K562 (cell line): ENCODE measurements around the gene AGPAT2. TPM values are rescaled to one million over a fixed set of nuclear protein-coding genes. Genes with fewer than 3 reads are reported as not detected.

Experiments
- BCLAF1 ChIP-seq, 2 experiments: fragments of 450-650 bp in 1 of 2; IDR thresholded peaks; 2 replicates each; pipeline ENCODE4 v1.6.1; 2011 to 2017; ENCODE audit warnings: low read depth in 2 of 2, antibody characterized with exemption in 1 of 2, borderline replicate concordance in 1 of 2, low read length in 1 of 2, mild to moderate bottlenecking in 1 of 2, mixed read lengths in 1 of 2; ENCODE audit not compliant: control insufficient read depth in 1 of 2
- BRCA1 ChIP-seq, 2 experiments: fragments of 450-650 bp in 1 of 2; sonication (generic) in 1 of 2; formaldehyde crosslinking in 1 of 2; IDR thresholded peaks; 2 replicates each; pipeline versions ENCODE4 v1.5.0 to v1.6.1; 2017 to 2020; ENCODE audit warnings: mild to moderate bottlenecking in 1 of 2, missing genetic modification reagents in 1 of 2
- CBX1 ChIP-seq: sonication (generic); IDR thresholded peaks from 2 replicates; pipeline ENCODE4 v1.6.1; 2016; ENCODE audit warnings: antibody characterized with exemption, low read depth, mild to moderate bottlenecking
- ESRRA ChIP-seq: fragments of 450-650 bp; IDR thresholded peaks from 2 replicates; pipeline ENCODE4 v1.6.1; 2014; ENCODE audit warnings: low read depth, mild to moderate bottlenecking, moderate library complexity, borderline replicate concordance
- FOXK1 ChIP-seq: sonication (generic); formaldehyde crosslinking; IDR thresholded peaks from 2 replicates; pipeline ENCODE4 v1.8.0; 2022; ENCODE audit warnings: missing genetic modification reagents, mild to moderate bottlenecking, borderline replicate concordance
- FOXO4 ChIP-seq: fragments of 450-650 bp; formaldehyde crosslinking; IDR thresholded peaks from 2 replicates; pipeline ENCODE4 v1.4.0; 2020; ENCODE audit warnings: mild to moderate bottlenecking, moderate library complexity
- FUS ChIP-seq: fragments of 200-400 bp; formaldehyde crosslinking; optimal IDR thresholded peaks from 2 replicates; pipeline ENCODE3; 2017; ENCODE audit warnings: low read depth, low read length
- GTF2E2 ChIP-seq: fragments of 200-800 bp; sonication (Bioruptor generic); IDR thresholded peaks from 2 replicates; pipeline ENCODE4 v1.6.1; 2016; ENCODE audit warnings: missing genetic modification characterization, missing compliant biosample characterization
- HLTF ChIP-seq: fragments of 450-650 bp; IDR thresholded peaks from 2 replicates; pipeline ENCODE4 v1.6.1; 2016
- HNRNPK ChIP-seq: fragments of 200-400 bp; formaldehyde crosslinking; IDR thresholded peaks from one replicate; pipeline ENCODE4 v1.6.1; 2018; ENCODE audit warnings: mild to moderate bottlenecking, low read depth, low read length; ENCODE audit not compliant: poor library complexity, severe bottlenecking
- MCM7 ChIP-seq, 2 experiments: fragments of 450-650 bp; IDR thresholded peaks; 2 replicates each; pipeline ENCODE4 v1.6.1; 2016 to 2018
- NCOA1 ChIP-seq: fragments of 450-650 bp; IDR thresholded peaks from 2 replicates; pipeline ENCODE4 v1.6.1; 2016; ENCODE audit warnings: low read depth
- OTX1 ChIP-seq: fragments of 450-650 bp; formaldehyde crosslinking; IDR thresholded peaks from 2 replicates; pipeline ENCODE4 v1.4.0; 2022; ENCODE audit warnings: mild to moderate bottlenecking
- PBX2 ChIP-seq, 2 experiments: IDR thresholded peaks in 1 of 2; conservative IDR thresholded peaks in 1 of 2; 2 replicates each; pipeline ENCODE4 v1.6.1; 2016; ENCODE audit warnings: low read depth in 2 of 2, mild to moderate bottlenecking in 1 of 2, missing compliant biosample characterization in 1 of 2, missing genetic modification characterization in 1 of 2, moderate library complexity in 1 of 2
- RAD21 ChIP-seq, 2 experiments: fragments of 250-450 bp in 1 of 2; fragments of 450-650 bp in 1 of 2; sonication (Bioruptor Pico) in 1 of 2; formaldehyde crosslinking in 1 of 2; IDR thresholded peaks in 1 of 2; conservative IDR thresholded peaks in 1 of 2; 2 replicates each; pipeline versions ENCODE4 v1.4.0 to v1.8.0; 2020 to 2022; ENCODE audit warnings: mild to moderate bottlenecking in 2 of 2, moderate library complexity in 1 of 2
- SAFB ChIP-seq: fragments of 200-400 bp; formaldehyde crosslinking; IDR thresholded peaks from 2 replicates; pipeline ENCODE4 v1.6.1; 2017; ENCODE audit warnings: low read depth, low read length, borderline replicate concordance
- STAG1 ChIP-seq: sonication (generic); formaldehyde crosslinking; IDR thresholded peaks from 2 replicates; pipeline ENCODE4 v1.5.0; 2020; ENCODE audit warnings: missing genetic modification reagents, borderline replicate concordance
- TARDBP ChIP-seq: fragments of 450-650 bp; IDR thresholded peaks from 2 replicates; pipeline ENCODE4 v1.6.1; 2016
- TGIF2 ChIP-seq: sonication (generic); formaldehyde crosslinking; IDR thresholded peaks from 2 replicates; pipeline ENCODE4 v1.8.1; 2022; ENCODE audit warnings: mild to moderate bottlenecking, missing genetic modification reagents, moderate library complexity
- ZNF124 ChIP-seq: sonication (generic); formaldehyde crosslinking; IDR thresholded peaks from 2 replicates; pipeline ENCODE4 v1.8.1; 2022; ENCODE audit warnings: missing genetic modification reagents
- ZNF316 ChIP-seq: fragments of 450-650 bp; IDR thresholded peaks from 2 replicates; pipeline ENCODE4 v1.6.1; 2016
- polyA plus RNA-seq, 8 experiments: library from polyadenylated mRNA; depleted of rRNA in 4 of 8; stranded (reverse) in 5 of 8; unstranded in 3 of 8; fragments of >200 nt; fragmentation: Nextera tagmentation in 2 of 8; fragmentation: Illumina TruSeq in 1 of 8; extraction: Ambion mirVana in 2 of 8; extraction: Trizol in 1 of 8; gene quantifications; 2 replicates each; pipeline versions ENCODE4 v1.2.1 to v1.2.3, GENCODE V29; 2011 to 2014; ENCODE audit warnings: inconsistent platforms in 1 of 8, missing spikeins in 1 of 8
- total RNA-seq, 7 experiments: library from RNA; depleted of rRNA in 6 of 7; stranded (reverse); fragments of >200 nt in 6 of 7; fragmentation: Illumina TruSeq in 2 of 7; extraction: Trizol in 2 of 7; gene quantifications; 2 replicates each; pipeline versions ENCODE4 v1.2.1 to v1.2.3, GENCODE V29; 2011 to 2021; ENCODE audit warnings: low replicate concordance in 1 of 7

The AGPAT2 gene
- total and polyA plus RNA-seq, 9 of the 15 experiments (the other 6 are each of a cell fraction or from before 2014, with no cell fraction given): 0.13 to 54.5 (median 23.9) TPM

- TF ChIP-seq BCLAF1 (IDR thresholded peaks at IDR 0.05; ENCODE audit: borderline replicate concordance in 1 of 2, control insufficient read depth in 1 of 2, low read depth in 2 of 2, low read length in 1 of 2): no peak
- TF ChIP-seq RAD21 (CRISPR knock-in tag; conservative IDR thresholded peaks at IDR 0.05 in 1 of 2, IDR thresholded peaks at IDR 0.05 in 1 of 2): no peak
- no peak for TF ChIP-seq TARDBP
- TF ChIP-seq ZNF124 (CRISPR knock-in tag): no peak
- TF ChIP-seq BRCA1 (IDR thresholded peaks at IDR 0.05): no peak
- TF ChIP-seq BRCA1 (CRISPR knock-in tag; IDR thresholded peaks at IDR 0.05): no peak
- no peak for TF ChIP-seq STAG1
- TF ChIP-seq MCM7 (IDR thresholded peaks at IDR 0.05): no peak
- TF ChIP-seq ZNF316: no peak
- TF ChIP-seq TGIF2 (CRISPR knock-in tag): no peak
- no peak for TF ChIP-seq FOXO4
- no peak for TF ChIP-seq GTF2E2
- no peak for TF ChIP-seq NCOA1
- TF ChIP-seq FOXK1 (CRISPR knock-in tag): no peak
- no peak for TF ChIP-seq PBX2 (CRISPR knock-in tag; IDR thresholded peaks at IDR 0.05; ENCODE audit: low read depth)
- TF ChIP-seq PBX2 (tag; conservative IDR thresholded peaks at IDR 0.05; ENCODE audit: low read depth): no peak
- TF ChIP-seq HNRNPK: no peak
- TF ChIP-seq CBX1: peak; percentile 79; the same call in 1 of the 2 replicates
- no peak for TF ChIP-seq SAFB
- no peak for TF ChIP-seq OTX1 (CRISPR knock-in tag)
- TF ChIP-seq HLTF: no peak
- TF ChIP-seq FUS: no peak
- TF ChIP-seq ESRRA: 0 out of 2 replicates have a peak, but pooled peaks have one; percentile 19
Measured at GRCh38 chr9:136673975-136674785, 13.1 kb downstream of the AGPAT2 start (continued).
